ENCODE results near the gene AUP1.

The AUP1 gene

DNA sequence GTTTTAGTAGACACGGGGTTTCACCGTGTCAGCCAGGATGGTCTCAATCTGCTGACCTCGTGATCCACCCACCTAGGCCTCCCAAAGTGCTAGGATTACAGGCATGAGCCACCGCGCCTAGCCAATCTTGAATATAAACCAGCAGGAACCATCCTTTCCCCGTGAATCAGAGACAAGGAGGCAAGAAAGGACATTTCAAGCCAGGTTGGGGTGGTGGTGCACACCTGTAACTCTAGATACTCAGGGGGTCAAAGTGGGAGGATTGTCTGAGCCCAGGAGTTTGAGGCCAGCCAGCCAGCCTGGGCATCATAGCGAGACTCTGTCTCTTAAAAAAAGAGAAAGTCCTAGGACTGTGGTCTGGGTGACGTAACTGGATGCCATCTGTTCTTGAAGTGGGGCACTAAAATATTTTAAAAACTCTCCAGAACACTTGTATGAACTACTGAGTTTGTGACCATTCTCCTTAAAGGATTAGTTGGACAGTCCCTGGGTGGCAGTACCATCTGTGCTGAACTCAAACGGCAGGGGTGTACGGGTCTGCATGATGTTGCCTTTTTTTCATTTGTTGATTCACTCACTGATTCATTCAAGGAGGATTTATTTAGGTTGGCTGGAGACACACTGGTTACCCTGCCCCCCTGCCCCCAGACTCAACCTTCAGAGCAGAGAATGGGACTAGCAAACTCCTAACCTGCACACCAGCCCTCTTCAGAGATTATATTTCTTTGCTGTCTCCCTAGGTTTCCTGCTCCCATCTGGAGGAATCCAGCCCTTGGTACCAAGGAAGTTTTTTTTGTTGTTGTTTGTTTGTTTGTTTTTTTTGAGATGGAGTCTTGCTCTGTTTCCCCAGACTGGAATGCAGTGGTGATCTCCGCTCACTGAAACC, 18.2 kb downstream of the AUP1 start:
- DNase-seq, result no peak

DNA sequence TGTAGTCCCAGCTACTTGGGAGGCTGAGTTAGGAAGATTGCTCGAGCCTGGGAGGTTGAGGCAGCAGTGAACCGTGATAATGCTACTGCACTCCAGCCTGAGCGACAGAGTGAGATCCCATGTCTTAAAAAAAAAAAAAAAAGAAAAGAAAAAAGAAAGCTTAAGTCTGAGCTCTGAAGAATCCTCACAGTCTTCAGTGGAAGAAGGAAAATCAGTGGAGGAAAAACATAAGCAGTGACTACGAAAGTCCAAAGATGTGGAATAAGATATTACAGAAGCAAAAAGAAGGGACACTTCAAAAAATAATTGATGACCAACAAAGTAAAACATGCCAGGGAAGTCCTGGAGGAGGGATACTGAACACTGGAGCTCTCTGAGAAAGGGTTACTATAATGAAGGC, 19.2 kb downstream of the AUP1 start:
- DNase-seq, result no peak

GRCh38 chr2:74507926-74508520, 21.5 kb downstream of the AUP1 start:
- DNase-seq, result no peak

GRCh38 chr2:74507145-74507925, 22.2 kb downstream of the AUP1 start, which contains the start of gene PCGF1:
TSS of gene PCGF1 (minus strand) at chr2:74507695. CDS start at chr2:74507668, 27 bp downstream.
- peak; percentile 99 for DNase-seq

DNA sequence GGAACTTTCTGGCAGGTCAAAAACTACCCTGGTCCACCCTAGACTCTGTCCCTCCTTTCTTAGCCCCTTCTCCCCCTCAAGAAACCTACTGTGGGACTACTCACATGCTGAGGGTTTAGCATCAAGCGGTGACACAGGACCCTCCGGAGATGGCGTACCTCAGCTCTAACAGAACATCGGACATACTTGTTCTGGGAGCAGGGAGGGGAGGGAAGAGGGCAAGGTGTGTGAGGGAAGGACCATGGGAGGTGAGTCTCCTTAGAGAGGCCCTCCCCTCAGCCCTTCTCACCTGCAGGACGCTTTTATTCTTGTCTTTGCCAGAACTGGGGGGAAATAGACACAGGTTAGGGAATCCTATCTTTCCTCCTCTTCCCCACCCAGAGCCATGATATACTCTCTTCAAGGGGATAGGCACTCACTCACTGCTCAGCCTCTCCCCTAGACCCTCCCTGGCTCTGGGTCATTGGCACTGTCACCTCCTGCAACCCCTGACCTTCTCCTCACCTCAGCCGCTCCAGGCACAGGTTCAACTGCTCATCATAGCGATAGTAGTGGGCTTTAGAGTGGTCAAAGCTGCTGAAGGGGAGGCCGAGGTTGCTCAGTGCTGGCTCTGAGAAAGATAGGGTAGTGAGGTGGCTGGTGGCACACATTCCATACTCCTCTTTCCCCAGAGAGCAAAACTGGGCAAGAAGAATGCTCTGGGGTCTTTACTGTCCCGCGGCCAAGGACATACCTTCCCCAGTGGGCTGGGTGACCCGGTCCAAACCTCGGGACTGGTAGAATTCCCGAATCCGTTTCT, 23.9 kb downstream of the AUP1 start:
- no peak for DNase-seq

- DNase-seq, result no peak
Observed at GRCh38 chr2:74504591-74504990, 24.9 kb downstream of the AUP1 start.

GRCh38 chr2:74503506-74504475, 25.7 kb downstream of the AUP1 start:
- no peak for DNase-seq

DNA sequence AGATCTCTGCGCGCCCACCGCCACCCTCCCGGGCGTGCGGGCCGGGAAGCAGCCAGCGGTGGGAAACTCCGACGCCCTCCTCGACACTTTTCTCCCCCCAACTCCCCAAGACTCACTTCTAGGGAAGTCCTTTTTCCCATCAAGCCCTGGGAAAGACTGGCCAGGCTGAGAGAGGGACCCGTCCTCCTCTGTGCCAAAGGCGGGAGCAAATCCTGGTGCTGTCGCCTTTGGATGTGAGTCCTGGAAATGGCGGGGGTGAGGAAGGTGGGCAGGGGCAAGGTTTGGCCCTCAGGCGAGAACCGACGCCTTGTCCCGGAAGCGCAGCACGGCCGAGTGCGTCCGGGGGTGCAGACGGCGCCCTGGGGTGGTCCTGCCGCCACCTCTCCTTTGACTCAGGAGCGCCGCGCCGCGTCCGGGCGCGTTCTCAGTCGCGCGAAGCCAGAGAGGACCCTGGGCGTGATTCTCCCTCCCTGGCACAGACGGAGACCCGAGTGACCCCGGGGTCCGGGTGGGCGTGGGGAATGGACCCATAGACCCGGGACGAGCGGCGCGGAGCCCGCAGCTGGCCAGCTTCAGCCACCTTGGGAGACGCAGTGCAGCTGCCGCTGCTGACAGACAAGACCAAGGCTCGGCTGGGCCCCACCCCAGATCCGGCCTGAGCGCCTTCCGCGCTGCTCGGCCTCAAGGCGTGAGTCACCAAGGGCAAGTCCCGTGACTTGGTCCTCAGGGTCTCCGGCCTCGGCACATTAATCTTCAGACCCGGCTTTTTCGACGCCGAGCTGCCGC, 26.6 kb downstream of the AUP1 start:
- peak; percentile 43 for DNase-seq

DNA sequence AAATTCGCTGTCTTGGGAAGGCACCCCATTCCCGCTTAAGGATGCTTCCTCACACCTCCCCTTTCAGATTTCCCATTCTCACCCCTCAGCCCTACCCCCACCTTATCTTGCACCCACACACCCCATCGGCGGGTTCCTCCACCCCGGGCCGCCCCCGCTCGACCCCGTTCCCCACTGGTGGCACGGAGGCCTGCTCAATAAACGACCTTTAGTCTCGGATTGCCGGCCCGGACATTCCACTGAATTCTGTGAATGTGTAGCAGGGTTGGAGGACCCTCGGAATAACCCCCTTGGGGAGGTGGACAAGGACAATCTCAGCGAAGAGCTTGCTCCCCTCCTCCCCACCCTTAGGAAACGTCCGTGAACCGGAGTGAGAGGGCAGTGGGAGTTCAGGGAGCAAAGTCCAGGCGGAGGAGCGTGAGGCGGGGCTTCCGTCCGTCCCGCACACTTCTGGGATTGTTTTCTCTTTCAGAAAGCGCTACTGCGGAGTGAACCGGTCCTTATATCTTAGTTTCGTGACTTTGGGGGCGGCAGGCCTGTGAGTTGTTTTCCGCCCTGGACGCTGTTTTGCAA, 27.3 kb downstream of the AUP1 start:
- no peak for DNase-seq

- no peak for DNase-seq
Observed at GRCh38 chr2:74501335-74502071, 28.0 kb downstream of the AUP1 start.

DNA sequence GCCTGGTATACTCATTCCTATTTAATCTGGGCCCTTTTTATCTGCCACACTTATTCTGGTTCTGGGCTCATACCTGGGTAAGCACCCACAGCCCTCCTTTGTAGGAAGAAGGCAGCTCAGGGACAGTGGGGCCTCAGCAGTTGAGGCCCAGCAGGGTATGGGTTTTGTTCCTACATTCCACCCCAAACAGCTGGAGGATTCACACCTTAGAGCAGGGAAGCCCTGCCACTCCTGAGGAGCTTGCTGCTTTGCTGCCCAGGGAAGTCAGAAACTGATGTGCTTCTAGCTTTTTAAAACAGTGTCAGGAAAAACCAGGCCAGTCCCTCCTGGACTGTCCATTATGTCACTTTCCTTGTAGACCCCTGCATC, 28.9 kb downstream of the AUP1 start:
- DNase-seq, result no peak

- no peak for DNase-seq
Observed at GRCh38 chr2:74499940-74500577, 29.4 kb downstream of the AUP1 start.

DNA sequence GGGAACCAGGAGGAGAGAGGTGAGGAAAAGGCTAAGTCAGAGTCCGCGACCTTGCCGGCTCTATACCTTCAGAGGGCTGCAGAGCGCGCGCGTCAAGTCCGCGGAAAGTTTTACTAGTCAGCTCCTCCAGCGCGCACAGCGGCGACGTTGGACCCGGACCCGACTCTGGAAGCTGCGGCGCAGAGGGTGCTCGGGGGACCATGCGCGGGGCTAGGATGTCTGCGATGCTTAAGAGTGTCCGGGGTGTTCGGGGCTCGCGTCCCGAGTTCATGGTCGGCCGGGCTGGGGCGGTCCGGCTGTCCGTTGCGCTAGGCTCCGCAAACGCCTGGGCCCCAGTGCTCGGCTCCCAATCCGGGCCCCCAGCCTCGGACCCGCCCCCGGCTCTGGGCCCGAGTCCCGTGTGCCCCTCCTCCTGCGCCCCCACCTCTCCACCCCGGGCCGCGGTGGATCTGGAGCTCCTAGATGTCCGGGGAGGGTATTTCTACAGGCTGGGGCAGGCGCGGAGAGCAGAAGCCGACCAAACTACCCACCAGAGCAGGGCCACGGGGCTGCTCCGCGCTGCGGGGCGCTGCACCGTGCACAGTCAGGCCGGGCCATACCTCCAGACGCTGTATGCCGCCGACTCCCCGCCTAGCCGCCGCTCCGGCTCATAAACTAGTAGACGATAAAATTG, 30.1 kb downstream of the AUP1 start, which contains the start of gene LBX2:
LBX2 (minus strand) TSS at position 337 of the 673 bp plus-strand sequence; CDS start at position 271, 66 bp downstream.
- DNase-seq, result peak; percentile 49

- DNase-seq, result no peak
Observed at GRCh38 chr2:74498500-74499266, 30.8 kb downstream of the AUP1 start.

GRCh38 chr2:74497777-74498499, 31.6 kb downstream of the AUP1 start:
- peak; percentile 37 for DNase-seq

DNA sequence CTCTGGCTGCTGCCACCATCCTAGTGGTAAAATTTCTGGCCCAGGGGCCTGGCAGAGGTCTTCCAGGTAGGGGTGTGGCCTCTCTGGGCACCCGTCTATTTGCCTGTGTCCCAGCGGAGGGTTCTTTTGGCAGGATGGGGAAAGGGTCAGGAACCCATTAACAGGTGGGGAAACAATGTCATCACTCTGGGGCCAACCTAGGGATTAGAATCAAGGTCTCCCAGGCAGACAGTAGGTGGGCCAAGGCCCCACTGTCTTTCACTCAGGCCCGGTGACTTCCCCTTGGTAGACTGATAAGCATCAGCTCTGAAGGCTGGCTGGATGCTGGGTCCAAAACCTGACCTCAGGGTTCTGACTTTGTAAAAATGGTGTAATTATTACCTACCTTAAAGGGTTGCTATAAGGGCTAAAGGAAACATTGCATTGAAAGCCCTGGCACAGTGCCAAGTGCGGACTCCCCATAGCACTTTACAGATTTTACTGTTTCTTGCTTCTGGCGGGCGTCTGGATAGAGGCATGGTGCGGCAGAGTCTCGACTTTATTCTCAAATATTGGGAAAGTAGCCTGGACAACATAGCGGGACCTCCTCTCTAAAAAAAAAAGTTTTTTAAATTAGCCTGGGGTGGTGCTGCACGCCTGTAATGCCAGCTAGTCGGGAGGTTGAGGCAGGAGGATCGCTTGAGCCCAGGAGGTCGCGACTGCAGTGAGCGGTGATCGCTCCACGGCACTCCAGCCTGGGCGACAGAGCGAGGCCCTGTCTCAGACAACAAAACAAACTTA, 32.3 kb downstream of the AUP1 start:
- no peak for DNase-seq

Measured in stimulated activated CD4-positive, alpha-beta T cell treated with anti-CD3 and anti-CD28 coated beads, Interleukin-4, amount 100 ng/mL, for 1 hour (primary cell).